Mucosa of rectum (tissue), 2 donors: ENCODE results near the gene KIRREL2.
A peak's percentile ranks its signal among the peaks of the same experiment; 100 is the strongest.

ENCODE experiments used
- H3K27ac ChIP-seq, 2 donors: one replicate each; pipeline ENCODE4 v1.7.0; 2013; ENCODE audit warnings: inconsistent platforms in 2 of 2, low read depth in 2 of 2, low read length in 2 of 2
- H3K27me3 ChIP-seq, 2 donors: one replicate each; pipeline ENCODE4 v1.7.0; 2013; ENCODE audit warnings: low read length in 2 of 2; ENCODE audit not compliant: control insufficient read depth in 2 of 2, insufficient read depth in 2 of 2
- H3K36me3 ChIP-seq, 2 donors: one replicate each; pipeline ENCODE4 v1.7.0; 2013; ENCODE audit warnings: low read length in 2 of 2; ENCODE audit not compliant: control insufficient read depth in 2 of 2, insufficient read depth in 2 of 2
- H3K4me1 ChIP-seq, 2 donors: one replicate each; pipeline ENCODE4 v1.7.0; 2013; ENCODE audit warnings: low read length in 2 of 2, mild to moderate bottlenecking in 1 of 2; ENCODE audit not compliant: control insufficient read depth in 2 of 2, insufficient read depth in 2 of 2
- H3K4me3 ChIP-seq, 2 donors: one replicate each; pipeline ENCODE4 v1.7.0; 2013; ENCODE audit warnings: low read length in 2 of 2
- H3K9ac ChIP-seq, 2 donors: one replicate each; pipeline ENCODE4 v1.7.0; 2013; ENCODE audit warnings: low read length in 2 of 2, low read depth in 1 of 2, mild to moderate bottlenecking in 1 of 2
- H3K9me3 ChIP-seq, 2 donors: one replicate each; pipeline ENCODE4 v1.7.0; 2013; ENCODE audit warnings: low read length in 2 of 2; ENCODE audit not compliant: control insufficient read depth in 2 of 2
- donor health status: healthy.
- donor health status: Normal muscosa, but diverticular disease.

Gene KIRREL2

DNA sequence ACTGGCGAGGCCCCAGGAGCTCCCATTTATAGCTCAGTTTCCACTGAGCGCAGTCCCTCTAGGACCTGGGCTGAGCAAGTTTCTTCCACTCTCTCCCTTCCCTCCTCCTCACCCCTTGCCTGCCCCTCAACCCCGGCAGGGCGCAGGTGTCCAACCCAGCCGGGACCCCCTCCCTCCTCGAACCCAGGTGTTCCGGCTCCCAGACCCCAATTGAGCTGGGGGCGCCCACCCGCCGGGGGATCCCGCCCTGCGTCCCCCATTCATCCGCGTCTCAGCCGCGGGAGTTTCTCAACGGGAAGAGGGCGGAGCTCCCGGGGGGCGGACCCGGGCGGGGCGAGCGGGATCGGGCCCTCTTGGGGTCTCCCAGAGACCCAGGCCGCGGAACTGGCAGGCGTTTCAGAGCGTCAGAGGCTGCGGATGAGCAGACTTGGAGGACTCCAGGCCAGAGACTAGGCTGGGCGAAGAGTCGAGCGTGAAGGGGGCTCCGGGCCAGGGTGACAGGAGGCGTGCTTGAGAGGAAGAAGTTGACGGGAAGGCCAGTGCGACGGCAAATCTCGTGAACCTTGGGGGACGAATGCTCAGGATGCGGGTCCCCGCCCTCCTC is at the start of gene KIRREL2:
Gene KIRREL2 (plus strand): TSS at position 366 of the 604 bp plus-strand sequence. CDS start 209 bp downstream, at position 575.
- peaks cover 38 to 52% of the 10 kb centered on the region in 2 donors for H3K27me3 ChIP-seq
- H3K27ac ChIP-seq: no peak within 1 kb of the TSS
- H3K4me3 ChIP-seq: peak within 1 kb of the TSS; percentile 2 to 48

DNA sequence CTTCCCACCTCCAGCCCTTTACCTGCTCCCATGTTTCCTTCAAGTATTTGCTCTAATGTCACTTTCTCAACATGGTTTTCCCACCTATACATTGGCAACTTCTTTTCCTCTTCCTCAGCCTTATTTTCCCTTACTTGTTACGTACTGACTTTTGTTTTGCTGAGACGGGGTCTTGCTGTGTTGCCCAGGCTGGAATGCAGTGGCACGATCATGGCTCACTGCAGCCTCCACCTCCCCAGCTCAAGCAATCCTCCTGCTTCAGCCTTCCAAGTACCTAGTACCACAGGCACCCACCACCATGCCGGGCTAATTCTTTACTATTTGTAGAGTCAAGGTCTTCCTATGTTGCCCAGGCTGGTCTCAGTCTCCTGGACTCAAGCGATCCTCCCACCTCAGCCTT is 49.1 kb upstream of the KIRREL2 start:
- Histone ChIP-seq H3K27me3 (no peaks in the 10 kb centered on the region), H3K9me3 (no peaks in the 10 kb centered on the region), H3K4me3 (no peak overlapping the region), H3K9ac (no peak overlapping the region), H3K27ac (no peak overlapping the region), H3K36me3 (no peaks in the 10 kb centered on the region), H3K4me1 (no peaks in the 10 kb centered on the region)

More for the DNA sequence above, at the start of gene KIRREL2:
- H3K9me3 ChIP-seq: no peaks in the 10 kb centered on the region
- no peak within 1 kb of the TSS for H3K9ac ChIP-seq
- H3K4me1 ChIP-seq: no peaks in the 10 kb centered on the region
- no peaks in the 10 kb centered on the region for H3K36me3 ChIP-seq

DNA sequence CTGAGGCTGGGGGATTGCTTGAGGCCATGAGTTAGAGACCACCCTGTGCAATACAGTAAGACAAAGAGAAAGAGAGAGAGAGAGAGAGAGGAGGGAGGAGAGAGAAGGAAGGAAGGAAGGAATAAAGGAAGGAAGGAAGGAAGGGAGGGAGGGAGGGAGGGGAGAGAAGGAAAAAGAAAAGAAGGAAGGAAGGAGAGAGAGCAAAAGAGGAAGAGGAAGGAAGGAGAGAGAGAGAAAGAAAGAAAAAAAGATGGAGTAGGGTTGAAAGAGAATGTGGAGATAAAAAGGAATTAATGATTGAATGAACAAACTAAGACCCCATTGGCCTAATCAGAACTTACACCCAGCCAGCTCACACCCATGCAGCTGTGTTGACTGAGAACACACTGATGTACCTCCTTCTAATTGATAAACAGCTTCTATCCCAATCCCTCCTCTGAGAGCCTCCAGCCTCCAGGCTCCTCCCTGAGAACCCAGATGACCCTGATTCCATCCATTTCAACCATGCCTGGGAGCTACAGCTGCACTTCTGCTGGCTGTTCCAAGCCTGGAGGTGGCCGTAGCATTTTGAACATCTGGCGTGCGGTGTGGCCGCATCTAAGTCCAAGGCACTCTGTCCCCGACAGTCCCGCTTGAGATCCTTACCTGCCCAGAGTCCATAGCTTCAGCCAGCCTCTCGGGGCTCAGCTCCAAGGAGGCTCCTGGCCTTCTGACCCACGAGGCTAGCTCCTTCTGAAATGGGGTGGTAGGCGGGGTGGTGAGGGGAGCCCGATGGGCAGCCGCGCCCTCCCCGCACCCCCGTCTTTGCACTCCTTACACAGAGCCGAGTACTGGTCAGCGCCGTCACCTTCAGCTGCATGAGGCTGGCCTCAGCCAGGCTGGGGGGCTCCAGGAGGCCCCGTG is 45.1 kb upstream of the KIRREL2 start:
- H3K9ac ChIP-seq: no peak overlapping the region
- H3K27ac ChIP-seq: no peak overlapping the region
- no peaks in the 10 kb centered on the region for H3K27me3 ChIP-seq
- H3K9me3 ChIP-seq: no peaks in the 10 kb centered on the region
- H3K4me1 ChIP-seq: no peaks in the 10 kb centered on the region
- H3K36me3 ChIP-seq: no peaks in the 10 kb centered on the region
- no peak overlapping the region for H3K4me3 ChIP-seq

DNA sequence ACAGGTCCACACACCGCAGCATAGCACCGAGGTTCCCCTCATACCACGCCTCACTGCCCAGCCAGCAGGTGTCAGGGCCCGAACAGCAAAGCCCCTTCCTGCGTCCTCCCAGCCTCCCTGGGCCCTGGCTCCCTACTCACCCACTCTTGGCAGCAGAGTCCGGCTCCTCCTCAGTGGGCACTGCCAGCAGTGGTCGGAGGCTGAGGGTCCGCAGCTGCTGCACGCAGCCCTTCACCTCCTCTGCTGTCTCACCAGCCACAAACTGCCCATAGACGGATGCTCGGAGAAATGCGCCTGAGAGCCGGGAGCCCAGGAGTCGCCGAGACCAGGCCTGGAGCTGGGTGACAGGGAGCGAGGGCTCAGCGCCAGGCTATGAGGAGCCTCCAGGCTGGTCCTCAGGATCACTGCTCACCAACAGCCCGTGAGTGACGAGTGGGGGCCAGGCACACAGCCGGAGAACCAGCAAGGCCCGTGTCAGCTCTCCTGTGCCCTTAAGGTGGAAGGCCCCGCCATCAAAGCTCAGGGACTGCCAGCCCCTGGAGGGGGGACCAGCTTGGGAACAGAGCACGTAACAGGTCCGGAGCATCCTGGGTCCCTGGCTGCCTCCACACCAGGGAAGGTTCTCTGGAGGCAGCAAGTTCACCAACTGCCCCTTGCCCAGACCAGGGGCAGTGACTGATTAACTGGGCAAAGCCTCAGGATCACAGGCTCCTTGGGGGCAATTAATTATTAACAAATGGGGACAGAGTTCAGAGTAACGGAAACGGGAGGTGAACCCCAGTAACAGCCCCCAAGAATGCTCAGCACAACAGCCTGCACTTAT is 44.3 kb upstream of the KIRREL2 start, which contains the start of gene PRODH2:
Gene PRODH2 (minus strand): TSS at position 626 of the 823 bp plus-strand sequence. CDS start 40 bp downstream, at position 586.
- H3K27ac ChIP-seq: no peak within 1 kb of the TSS
- H3K36me3 ChIP-seq: no peaks in the 10 kb centered on the region
- no peaks in the 10 kb centered on the region for H3K4me1 ChIP-seq
- no peak within 1 kb of the TSS for H3K9ac ChIP-seq
- no peaks in the 10 kb centered on the region for H3K27me3 ChIP-seq
- H3K9me3 ChIP-seq: no peaks in the 10 kb centered on the region
- H3K4me3 ChIP-seq: no peak within 1 kb of the TSS

DNA sequence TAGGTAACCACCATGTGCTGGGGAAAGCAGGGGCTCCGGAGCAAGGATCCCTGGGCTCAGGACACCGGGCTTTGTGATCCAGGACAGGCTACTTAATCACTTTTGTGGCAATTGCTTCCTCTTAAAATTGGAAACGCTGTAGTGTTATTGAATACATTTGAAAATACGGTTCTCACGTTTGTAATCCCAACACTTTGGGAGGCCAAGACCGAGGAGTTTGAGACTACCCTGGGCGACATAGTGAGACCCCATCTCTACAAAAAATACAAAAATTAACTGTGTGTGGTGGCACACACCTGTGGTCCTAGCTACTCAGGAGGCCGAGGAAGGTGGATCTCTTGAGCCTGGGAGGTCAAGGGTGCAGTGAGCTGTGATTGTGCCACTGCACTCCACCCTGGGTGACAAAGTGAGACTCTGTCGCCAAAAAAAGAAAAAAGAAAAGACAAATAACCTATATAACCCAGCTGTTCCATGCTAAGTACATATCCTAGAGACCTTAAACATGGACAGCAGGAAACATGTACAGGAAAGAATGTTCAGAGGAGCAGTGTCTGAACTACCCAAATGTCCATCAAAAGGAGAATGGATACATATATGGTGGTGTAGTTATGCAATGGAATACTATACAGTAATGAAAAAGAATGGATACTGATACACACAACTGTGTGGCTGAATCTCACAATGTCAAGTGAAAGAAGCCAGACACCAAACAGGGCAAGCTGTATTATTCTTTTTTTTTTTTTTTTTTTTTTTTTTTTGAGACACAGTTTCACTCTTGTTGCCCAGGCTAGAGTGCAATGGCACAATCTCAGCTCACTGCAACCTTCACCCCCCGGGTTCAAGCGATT is 43.4 kb upstream of the KIRREL2 start:
- H3K9me3 ChIP-seq: no peaks in the 10 kb centered on the region
- no peaks in the 10 kb centered on the region for H3K36me3 ChIP-seq
- H3K4me3 ChIP-seq: no peak overlapping the region
- H3K4me1 ChIP-seq: no peaks in the 10 kb centered on the region
- H3K27ac ChIP-seq: no peak overlapping the region
- no peak overlapping the region for H3K9ac ChIP-seq
- no peaks in the 10 kb centered on the region for H3K27me3 ChIP-seq

DNA sequence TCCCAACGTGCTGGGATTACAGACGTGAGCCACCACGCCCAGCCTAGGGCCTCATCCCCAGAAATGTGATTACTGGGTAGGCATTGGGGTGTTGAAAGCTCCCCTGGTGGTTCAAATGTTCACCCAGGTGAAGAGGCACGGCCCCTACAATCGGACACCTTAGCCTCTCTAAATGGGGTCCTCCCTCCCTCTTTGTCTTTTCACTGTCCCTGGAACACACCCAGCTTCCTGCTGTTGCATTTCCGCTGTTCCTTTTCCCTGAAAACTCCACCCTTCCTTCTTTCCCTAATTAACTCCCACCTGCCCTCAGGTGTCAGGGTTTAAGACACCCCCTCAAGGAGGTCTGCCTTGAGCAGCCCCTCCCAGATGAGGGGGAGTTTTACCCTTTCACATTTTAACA is 40.4 kb upstream of the KIRREL2 start:
- Histone ChIP-seq H3K4me3 (no peak overlapping the region), H3K4me1 (no peaks in the 10 kb centered on the region), H3K9ac (no peak overlapping the region), H3K27me3 (peaks cover 0 to 2% of the 10 kb centered on the region in 2 donors), H3K9me3 (no peaks in the 10 kb centered on the region), H3K27ac (no peak overlapping the region), H3K36me3 (no peaks in the 10 kb centered on the region)

DNA sequence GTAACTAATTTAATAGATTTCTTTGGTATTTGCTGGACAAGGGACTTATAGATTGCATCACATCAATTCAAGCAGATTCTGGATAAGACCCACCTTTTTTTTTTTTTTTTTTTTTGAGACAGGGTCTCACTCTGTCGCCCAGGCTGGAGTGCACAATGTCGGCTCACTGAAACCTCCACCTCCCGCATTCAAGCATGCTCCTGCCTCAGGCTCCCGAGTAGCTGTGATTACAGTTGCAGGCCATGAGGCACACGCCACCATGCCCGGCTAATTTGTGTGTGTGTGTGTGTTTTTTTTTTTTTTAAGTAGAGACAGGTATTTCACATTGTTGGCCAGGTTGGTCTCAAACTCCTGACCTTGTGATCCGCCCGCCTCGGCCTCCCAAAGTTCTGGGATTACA is 39.9 kb upstream of the KIRREL2 start:
- peaks cover 0 to 2% of the 10 kb centered on the region in 2 donors for H3K27me3 ChIP-seq
- H3K27ac ChIP-seq: no peak overlapping the region
- no peaks in the 10 kb centered on the region for H3K9me3 ChIP-seq
- no peak overlapping the region for H3K9ac ChIP-seq
- H3K36me3 ChIP-seq: no peaks in the 10 kb centered on the region
- H3K4me1 ChIP-seq: no peaks in the 10 kb centered on the region
- H3K4me3 ChIP-seq: no peak overlapping the region

DNA sequence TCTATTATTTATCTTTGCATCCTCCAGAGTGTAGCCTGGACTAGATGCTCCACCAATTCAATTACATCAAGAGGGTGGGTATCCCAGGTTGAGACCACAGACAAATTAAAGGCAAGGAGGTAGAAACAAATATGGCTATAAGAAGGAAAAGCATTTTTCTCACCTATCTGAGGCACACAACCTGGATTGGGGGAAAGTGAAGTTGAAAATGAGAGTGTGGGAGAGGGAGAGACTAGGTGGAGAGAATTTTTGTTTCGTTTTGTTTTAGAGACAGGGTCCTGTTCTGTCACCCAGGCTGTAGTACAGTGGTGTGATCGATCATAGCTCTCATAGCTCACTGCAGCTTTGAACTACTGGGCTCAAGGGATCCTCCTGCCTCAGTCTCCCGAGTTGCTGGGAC is 38.3 kb upstream of the KIRREL2 start:
- Histone ChIP-seq H3K4me1 (no peaks in the 10 kb centered on the region), H3K27me3 (peaks cover 0 to 2% of the 10 kb centered on the region in 2 donors)

DNA sequence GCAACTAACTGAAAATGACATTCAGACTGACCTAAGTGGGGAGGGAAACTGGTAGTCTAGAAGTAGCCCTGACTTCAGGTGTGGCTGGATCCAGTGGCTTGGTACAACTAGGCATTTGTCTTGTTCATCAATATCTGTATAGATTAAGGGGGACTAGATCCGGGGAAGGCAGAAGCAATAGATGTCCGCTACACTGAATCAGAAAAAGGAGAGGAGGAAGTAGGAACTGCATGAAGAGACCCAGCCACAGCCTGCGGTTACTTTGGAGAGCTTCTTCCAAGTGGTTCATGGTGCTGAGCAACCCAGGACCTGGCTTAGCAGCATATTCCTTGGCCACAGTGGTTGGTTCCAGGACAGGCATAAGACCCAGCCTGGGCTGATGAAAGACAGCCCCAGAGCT is 34.1 kb upstream of the KIRREL2 start:
- peaks cover 0 to 2% of the 10 kb centered on the region in 2 donors for H3K27me3 ChIP-seq
- no peaks in the 10 kb centered on the region for H3K9me3 ChIP-seq
- H3K9ac ChIP-seq: no peak overlapping the region

More for the DNA sequence above, 38.3 kb upstream of the KIRREL2 start:
- Histone ChIP-seq H3K4me3 (no peak overlapping the region), H3K36me3 (no peaks in the 10 kb centered on the region), H3K27ac (no peak overlapping the region), H3K9me3 (no peaks in the 10 kb centered on the region), H3K9ac (no peak overlapping the region)

More for the DNA sequence above, 34.1 kb upstream of the KIRREL2 start:
- no peaks in the 10 kb centered on the region for H3K36me3 ChIP-seq
- H3K4me1 ChIP-seq: no peaks in the 10 kb centered on the region
- no peak overlapping the region for H3K27ac ChIP-seq
- H3K4me3 ChIP-seq: no peak overlapping the region
